GM21576 (cell line): ENCODE data around the gene MZT2B.
"Not testable (repeated sequence)": the region's sequence is repeated elsewhere in the genome, so short reads cannot be mapped to it uniquely, and the experiment has no call there.

Source experiments
- ATAC-seq: cut with Tn5 transposase; IDR thresholded peaks from one replicate; pipeline ENCODE4 v1.9.1; 2021; ENCODE audit warnings: mild to moderate bottlenecking, moderate library complexity; ENCODE audit not compliant: unreplicated experiment

Gene MZT2B

DNA sequence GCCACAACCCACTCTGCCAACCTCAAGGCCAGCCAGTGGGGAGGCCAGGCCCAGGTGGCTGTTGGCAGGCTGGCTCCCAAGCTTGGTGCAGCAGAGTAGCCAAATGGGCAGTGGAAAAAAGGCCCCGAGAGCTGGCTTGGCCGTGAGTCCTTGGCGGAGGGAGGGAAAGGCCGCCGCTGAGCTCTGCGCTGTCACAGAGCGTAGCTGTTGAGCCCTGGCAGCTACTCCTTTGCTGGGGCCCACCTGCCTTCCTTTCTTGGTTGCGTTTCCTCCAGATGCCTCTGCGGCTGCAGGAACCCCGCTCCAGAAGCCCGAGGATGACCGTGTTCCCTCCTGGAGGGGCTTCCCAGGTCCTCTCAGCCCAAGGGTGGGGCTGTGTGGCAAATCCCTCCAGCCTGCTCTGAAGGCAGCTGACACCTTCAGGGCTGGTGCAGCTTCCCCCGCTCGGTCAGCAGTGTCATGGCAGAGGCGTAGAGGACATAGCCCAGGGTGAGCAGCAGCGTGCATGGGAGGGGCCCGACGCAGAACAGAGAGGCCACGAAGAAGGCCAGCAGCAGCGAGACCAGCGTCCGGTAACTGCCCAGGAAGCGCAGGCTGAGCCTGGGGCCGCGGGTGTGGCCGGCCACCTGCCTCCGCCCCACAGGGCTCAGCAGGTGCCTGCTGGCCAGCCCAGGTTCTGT is 29.8 kb upstream of the MZT2B start:
- not testable (repeated sequence) for ATAC-seq

- no peak for ATAC-seq
Observed at GRCh38 chr2:130152816-130153595, 29.1 kb upstream of the MZT2B start.

GRCh38 chr2:130153721-130154422 is 28.2 kb upstream of the MZT2B start:
- ATAC-seq = not testable (repeated sequence)

GRCh38 chr2:130154423-130154770 is 27.7 kb upstream of the MZT2B start:
- not testable (repeated sequence) for ATAC-seq

- ATAC-seq = no peak
Observed at GRCh38 chr2:130154773-130155765, 27.0 kb upstream of the MZT2B start.

- not testable (repeated sequence) for ATAC-seq
Observed at GRCh38 chr2:130155956-130156623, 26.0 kb upstream of the MZT2B start.

GRCh38 chr2:130156624-130157004 is 25.4 kb upstream of the MZT2B start:
- no peak for ATAC-seq

DNA sequence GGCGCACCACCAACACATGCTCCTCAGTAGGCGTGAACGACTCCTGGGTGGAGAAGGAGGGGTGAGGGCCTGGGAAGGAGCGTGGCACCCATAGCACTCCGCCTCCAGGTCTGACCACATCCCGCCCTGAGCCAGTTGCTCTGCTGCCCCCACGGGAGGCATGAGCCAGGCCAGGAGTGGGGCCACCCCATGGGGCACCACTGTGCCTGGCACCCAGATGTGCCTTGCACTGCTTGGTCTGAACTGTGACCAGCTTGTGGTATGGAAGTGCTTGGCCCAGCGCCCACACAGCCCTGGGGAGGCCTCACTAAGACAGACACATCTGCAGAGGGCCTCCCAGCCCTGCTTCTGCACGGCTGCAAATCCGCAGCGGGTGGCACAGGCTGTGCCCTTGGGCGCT is 24.7 kb upstream of the MZT2B start:
- ATAC-seq = peak; percentile 35

DNA sequence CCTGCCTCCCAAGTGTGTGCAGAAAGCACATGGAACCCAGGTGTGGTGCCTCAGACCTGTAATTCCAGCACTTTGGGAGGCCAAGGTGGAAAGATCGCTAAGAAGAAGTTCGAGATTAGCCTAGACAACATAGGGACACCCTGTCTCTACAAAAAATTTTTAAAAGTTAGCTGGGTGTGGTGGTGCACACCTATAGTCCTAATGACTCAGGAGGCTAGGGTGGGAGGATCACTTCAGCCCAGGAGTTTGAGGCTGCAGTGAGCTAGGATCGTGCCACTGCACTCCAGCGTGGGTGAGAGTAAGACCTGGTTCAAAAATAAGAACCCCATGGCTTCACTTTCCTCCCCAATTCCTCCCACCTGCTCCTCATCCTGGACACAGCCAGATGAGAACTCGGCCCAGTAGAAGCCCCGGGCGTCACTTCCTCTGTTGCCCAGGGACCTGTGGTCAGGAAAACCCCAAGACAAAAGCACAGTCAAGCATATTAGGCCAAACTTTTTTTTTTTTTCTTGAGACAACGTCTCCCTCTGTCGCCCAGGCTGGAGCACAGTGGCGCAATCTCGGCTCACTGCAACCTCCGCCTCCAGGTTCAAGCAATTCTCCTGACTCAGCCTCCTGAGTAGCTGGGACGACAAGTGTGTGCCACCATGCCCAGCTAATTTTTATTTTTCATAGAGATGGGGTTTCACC is 24.1 kb upstream of the MZT2B start:
- peak; percentile 82 for ATAC-seq

GRCh38 chr2:130158631-130159030 is 23.4 kb upstream of the MZT2B start:
- ATAC-seq = no peak

- ATAC-seq = not testable (repeated sequence)
Observed at GRCh38 chr2:130159376-130159775, 22.7 kb upstream of the MZT2B start.

- no peak for ATAC-seq
Observed at GRCh38 chr2:130160131-130160530, 21.9 kb upstream of the MZT2B start.

DNA sequence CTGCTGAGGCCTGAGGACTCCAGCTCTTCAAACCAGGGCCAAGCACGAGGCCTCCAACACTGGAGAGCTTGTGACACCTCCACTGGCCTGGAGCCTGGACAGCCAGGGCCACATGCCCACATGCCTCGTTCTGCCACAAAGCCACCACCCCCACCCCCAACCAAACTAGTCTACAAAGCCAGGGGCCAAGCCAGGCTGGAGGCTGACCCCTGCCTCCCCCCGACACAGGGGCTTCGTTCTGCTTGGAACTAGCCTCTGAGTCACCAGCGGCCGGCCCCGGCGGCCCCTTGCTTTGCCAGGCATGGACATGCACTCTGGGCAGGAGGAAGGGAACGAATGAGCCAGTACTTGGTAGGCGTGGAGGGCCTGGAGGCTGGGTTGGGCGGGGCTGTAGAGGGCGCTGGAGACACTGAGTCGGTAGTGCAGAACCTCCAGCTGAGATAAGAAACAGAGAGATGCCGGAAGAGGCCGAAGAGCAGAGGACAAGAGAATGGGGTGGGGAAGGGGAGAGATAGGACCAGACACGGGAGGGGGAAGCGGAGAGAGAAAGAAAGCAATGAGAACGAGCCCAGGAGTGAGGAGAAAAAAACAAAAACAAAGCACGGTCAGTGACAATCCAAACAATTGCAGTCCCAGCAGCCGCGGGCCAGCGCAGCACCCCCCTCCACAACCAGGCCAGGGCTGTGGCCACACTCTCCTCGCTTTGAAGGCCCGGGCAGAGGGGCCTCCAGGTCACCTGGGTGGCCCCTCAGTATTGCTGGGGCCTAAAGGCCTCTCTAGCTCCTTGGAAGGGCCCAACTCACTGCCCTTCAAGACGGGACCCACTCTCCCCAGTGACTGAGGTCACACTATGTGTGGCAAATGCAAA is 21.0 kb upstream of the MZT2B start:
- not testable (repeated sequence) for ATAC-seq

DNA sequence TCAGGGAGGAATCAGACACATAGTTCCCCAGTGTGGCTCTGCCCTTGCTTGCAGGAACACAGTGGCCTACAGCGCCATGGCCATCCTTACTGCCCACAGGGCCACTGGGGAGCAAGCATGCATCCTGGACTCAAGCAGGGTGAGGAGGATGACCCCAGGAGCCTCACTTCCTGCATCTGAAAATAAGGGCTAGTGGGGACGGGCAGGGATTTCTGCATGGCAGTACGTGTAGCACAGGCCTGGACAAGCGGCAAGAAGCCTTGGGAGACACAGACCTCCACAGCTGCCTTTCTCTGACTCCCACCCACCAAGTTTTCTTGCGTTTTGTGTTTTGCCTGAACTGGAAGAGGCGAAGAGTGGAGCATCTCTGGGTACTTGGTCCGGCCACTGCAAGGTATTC is 19.6 kb upstream of the MZT2B start:
- not testable (repeated sequence) for ATAC-seq

DNA sequence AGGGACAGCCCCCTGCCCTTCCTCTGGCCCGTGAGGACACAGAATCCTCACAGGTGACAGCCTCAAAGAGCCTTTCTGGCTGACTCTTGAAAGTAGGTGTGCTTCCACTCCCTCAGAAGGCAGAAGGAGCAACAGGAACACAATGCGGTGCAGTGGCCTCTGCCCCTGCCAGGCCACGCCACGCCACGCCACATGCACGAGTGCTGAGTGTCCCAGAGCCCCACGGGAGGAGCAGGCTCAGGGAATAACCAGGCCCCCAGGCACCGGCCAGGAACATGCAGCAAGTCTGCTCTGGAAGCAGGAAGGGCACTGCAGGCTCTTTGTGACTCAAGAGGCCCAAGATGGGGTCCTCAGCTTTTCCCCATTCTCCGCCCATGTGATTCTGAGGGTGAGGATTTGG is 19.1 kb upstream of the MZT2B start:
- ATAC-seq = no peak

- ATAC-seq = no peak
Observed at GRCh38 chr2:130165293-130166016, 16.6 kb upstream of the MZT2B start.

DNA sequence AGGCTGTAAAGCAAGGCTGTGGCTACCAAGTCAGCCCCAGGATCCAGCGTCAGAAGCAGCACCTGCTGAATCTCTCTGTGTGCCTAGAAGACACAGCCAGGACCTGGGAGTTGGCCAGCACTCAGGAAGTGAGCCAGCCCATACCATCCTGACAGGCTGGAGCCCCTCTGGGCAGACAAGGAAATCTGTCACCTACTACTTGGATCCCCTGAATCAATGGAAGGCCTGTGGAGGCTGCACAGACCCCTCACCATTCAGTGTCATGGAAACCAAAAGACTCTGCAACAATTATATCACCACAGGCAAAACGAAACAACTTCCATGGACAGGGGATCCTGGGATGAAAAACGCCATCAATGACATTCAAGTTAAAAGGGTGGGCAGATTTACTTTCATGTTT is 15.5 kb upstream of the MZT2B start:
- not testable (repeated sequence) for ATAC-seq

- ATAC-seq = not testable (repeated sequence)
Observed at GRCh38 chr2:130169163-130169562, 12.9 kb upstream of the MZT2B start.
